NCI-H82 (cell line): ENCODE results near the gene OMP.

ENCODE experiments used
- DNase-seq: peaks from one replicate; lab custom pipeline; 2025; lab: John Stamatoyannopoulos, UW

The OMP gene

GRCh38 chr11:77140231-77140851, 37.7 kb downstream of the OMP start:
- DNase-seq: peak; percentile 68

- no peak for DNase-seq
Observed at GRCh38 chr11:77141034-77141433, 38.4 kb downstream of the OMP start.

DNA sequence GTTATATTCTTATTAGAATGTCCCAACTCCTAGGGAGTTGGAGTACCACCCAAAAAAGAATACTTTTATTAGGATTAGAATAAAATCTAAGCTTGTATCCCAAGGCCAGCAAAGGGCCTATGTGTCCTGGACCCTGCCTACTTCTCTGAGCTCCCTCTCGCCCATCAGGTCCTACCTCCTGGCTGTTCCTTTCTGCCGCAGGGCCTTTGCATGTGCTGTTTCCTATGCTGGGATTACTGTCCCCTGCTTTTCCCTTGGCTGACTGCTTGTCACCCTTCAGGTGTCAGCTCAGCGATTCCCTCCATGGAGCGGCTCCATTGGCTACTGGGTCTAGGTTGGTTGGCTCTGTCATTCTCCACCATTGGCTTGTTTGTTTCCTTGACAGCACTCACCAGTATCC, 38.8 kb downstream of the OMP start:
- no peak for DNase-seq

DNA sequence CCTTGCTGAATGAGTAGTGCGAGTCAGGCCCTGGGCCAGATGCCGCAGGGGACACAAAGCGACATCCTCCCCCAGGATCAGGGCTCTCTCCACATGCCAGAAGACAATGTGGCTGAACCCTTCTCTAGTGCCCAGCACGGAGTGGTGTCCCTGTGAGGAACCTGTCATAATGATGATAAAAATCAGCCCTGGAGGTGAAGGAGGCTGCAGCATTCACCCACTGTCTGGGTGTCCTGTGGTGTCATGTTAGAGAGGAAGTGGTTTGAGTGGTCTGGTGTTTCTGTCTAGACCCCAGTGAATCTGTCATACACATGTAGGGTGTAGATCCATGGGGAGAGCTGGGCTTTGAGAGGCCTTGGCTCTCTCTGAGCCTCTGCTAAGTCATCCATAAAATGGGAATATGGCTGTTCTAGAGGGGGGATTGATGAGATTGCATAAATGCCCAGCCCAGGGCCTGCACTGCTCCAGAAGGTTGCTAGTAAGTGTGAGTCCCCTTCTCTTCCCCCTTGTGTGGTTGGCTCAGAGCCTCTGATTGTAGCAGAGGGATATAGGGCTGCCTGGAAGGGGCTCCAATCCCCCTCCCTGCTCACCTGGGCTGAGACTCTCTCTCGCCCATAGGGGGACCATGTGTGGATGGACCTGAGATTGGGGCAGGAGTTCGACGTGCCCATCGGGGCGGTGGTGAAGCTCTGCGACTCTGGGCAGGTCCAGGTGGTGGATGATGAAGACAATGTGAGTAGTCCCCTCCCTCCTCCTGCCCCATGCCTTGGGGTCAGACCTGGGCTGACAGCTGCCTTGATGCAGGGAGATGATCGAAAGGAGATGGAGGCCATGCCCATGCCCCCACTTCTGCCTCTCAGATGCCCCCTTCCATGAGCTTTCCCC, 39.7 kb downstream of the OMP start:
- no peak for DNase-seq

DNA sequence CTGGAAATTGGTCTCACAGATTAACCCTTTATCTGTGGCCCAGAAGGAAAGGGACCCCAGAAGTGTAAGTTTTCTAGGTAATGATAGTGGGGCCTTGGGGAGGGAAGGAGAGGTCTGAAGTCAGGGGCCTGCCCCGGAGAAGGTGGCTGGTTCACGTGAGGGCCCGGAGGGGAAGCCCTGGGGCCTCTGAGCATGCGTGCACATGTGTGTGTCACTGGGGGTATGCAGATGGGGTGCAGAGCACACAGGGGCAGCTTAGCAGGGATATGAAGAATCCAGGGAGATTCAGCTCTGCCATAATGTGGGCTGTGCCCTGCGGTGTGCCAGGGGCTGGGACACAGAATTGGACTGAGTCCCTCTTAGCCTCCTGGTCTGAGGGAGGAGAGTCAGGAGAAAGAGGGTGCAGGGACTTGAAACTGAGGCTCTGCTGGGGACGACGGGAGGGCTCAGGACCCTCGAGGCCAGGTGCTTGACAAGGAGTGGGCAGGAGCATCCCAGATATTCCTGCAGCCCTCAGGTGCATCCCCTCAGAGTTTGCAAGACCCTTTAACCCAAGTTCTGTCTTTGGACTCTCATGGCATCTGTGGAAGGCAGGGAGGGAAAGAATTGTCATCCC, 40.9 kb downstream of the OMP start:
- no peak for DNase-seq

- DNase-seq: no peak
Observed at GRCh38 chr11:77144196-77144856, 41.7 kb downstream of the OMP start.

DNA sequence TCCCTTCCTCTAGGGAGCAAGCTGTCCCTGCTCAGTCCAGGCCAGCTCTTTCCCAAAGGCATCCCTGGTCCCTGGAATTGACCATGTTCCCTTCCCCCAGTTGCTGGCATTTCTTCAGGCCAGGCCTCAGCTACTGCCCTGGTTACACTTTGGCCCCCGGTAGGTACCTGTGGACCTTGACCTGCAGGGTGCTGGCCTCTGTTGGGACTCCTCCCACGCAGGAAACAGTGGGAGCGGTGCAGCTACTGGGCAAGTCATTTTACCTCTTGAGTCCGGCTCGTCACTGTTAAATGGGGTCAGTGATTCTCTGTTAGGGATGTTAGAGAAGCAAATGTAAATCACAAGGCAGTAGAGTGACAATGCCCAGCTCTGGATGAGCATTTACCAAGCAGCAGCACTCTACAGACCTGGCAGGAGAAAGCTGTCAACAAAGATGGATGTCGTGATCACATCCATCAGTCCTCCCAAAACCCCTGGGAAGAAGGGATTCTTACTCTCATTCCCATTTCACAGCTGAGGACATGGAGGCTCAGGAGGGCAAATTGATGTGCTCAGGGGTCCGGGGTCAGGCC, 42.3 kb downstream of the OMP start:
- no peak for DNase-seq

DNA sequence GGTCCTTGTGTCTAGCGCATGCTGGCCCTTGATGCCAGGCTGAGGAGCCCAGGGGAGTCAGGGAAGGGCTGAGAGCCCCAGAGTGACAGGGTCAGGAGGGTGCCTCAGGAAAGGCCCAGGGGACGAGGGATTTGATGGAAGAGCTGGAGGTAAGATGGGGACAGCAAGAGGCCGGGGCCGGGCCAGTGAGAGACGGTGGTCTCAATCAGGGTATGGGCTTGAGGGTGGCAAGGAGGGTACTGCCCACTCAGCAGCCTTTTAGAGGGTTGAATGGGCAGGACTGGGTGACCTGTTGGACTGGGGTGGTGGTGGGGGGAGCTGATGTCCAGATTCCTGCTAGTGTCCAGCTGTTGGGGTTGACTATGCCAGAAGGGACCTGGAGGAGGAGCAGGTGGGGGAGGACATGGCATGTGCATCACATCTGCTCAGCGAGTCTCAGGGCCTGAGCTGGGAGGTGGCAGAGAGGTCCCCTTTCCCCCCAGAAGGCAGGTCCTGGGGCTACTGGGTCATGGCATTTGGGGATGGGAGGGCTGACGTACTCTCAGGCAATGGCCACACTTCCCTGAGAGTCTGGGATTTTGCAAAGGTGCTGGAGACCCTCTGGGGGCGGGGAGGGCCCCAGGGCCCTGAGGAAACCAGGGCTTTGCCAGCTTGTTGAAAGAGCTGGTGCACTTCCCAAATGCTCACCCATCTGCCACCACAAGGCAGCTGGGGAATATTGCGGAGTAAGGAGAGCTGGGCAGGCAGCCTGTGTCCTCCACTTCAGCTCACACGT, 43.8 kb downstream of the OMP start:
- peak; percentile 48 for DNase-seq

- DNase-seq: peak; percentile 48
Observed at GRCh38 chr11:77147036-77147315, 44.3 kb downstream of the OMP start.

- DNase-seq: peak; percentile 83
Observed at GRCh38 chr11:77147668-77148321, 45.2 kb downstream of the OMP start.

GRCh38 chr11:77148963-77149715, 46.5 kb downstream of the OMP start:
- no peak for DNase-seq

GRCh38 chr11:77149716-77150392, 47.2 kb downstream of the OMP start:
- DNase-seq: no peak

GRCh38 chr11:77150836-77151235, 48.2 kb downstream of the OMP start:
- DNase-seq: no peak

DNA sequence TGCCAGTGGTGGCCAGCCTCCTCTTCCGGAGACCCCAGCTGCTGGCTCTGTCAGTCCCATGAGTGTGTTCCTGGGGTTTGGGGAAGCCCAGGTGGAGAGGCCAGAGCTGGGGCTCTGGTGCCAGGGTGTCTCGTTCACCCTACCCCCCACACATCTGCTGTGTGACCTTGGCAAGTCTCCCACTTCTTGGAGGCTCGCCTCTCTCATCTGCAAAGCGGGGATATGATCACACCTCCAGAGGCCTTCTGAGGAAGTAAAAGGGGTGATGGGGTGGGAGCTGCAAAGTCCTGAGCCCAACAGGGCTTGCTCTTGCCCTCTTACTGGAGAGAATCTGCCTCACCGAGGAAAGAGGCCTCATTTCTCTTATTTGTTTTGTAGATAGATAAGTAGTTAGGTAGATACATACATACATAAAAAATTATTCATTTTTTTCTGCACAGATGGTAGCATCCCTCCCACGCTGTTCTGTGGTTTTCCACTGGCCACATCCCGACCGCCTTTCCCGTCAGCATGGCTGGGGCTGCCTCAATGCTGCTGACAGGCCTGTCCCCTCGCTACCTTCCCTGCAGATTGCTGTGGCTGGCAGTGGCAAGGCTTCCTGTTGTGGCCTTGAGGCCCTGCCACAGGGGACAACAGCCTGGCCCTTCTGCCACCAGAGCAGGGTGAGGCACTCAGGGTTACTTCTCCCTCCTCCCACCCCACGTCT, 49.3 kb downstream of the OMP start:
- no peak for DNase-seq

DNA sequence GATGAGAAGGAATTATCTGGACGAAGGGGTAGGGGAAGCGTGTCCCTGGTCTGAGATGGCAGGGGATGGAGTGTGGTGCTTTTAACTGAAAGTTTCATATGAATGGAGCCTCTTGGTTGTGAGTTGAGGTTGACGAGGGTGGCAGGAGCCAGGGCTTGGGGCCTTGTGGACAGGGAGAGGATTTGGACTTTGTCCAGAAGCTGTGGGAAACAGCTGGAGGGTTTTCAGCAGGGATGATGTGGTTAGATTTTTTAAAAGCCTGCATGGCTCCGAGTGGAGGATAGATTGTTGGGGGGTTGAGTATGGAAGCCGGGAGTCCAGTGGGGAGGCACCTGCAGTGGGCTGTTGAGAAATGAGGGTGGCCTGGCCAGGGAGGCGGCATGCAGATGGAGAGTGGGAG, 50.2 kb downstream of the OMP start:
- no peak for DNase-seq
